Adrenal gland (tissue), 5 donors: Measurements from ENCODE around the gene KRT80.

Experiments
- POLR2A ChIP-seq, 2 donors: fragments of 450-650 bp; IDR thresholded peaks; one replicate each; pipeline ENCODE4 v1.6.1; 2017; ENCODE audit warnings: antibody characterized with exemption in 2 of 2, mild to moderate bottlenecking in 2 of 2, moderate library complexity in 1 of 2
- TF ChIP-seq, protein P1 (sequence below), 6 experiments: fragments of 450-650 bp in 4 of 6; fragments of 200-600 bp in 2 of 6; sonication (generic) in 1 of 6; IDR thresholded peaks; 1 replicate in 5 of 6; 2 replicates in 1 of 6; pipeline versions ENCODE4 v1.5.1 to v1.8.0; 2016 to 2021; ENCODE audit warnings: antibody characterized with exemption in 6 of 6, mild to moderate bottlenecking in 2 of 6, moderate library complexity in 1 of 6
- donor health status: DM: no; HTN: no; CAD: no.

DNA sequence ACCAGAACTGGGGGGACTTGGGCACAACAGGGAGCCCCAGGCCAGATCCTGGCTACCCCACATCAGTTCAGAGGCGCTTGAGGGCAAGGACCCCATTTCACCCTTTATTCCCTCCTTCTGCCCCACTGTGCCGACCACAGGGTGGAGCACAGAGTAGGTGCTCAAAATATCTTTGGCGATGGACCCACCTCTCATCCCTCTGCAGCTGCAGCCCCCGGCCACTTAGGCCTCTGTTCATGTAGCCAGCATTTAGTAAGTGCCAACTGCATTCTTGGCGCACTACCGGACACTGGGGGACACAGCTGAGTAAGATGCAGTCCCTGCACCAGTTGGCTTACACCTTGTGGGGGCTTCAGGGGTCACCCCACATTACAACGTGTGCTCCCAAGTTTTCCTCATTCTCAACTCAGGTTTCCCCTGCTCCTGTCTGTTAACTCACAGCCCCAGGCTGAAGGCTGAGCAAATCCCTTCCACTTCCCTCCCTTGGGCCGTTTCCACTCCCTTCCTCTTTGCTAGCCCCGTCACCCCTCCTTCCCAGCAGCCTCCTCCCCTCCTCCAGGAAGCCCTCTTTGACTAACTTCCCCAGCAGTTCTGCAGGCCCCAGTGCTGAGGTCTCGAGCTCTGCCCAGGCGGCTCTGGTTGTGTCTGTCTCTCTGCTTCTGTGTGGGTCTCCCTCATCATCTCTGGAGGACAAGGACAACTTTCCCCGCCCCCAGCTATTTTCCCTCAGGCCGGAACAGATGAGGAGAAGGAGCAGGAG, 26.5 kb downstream of the KRT80 start:
- TF ChIP-seq, protein P1, sequence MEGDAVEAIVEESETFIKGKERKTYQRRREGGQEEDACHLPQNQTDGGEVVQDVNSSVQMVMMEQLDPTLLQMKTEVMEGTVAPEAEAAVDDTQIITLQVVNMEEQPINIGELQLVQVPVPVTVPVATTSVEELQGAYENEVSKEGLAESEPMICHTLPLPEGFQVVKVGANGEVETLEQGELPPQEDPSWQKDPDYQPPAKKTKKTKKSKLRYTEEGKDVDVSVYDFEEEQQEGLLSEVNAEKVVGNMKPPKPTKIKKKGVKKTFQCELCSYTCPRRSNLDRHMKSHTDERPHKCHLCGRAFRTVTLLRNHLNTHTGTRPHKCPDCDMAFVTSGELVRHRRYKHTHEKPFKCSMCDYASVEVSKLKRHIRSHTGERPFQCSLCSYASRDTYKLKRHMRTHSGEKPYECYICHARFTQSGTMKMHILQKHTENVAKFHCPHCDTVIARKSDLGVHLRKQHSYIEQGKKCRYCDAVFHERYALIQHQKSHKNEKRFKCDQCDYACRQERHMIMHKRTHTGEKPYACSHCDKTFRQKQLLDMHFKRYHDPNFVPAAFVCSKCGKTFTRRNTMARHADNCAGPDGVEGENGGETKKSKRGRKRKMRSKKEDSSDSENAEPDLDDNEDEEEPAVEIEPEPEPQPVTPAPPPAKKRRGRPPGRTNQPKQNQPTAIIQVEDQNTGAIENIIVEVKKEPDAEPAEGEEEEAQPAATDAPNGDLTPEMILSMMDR (IDR thresholded peaks at IDR 0.05) = no peak
- no peak for TF ChIP-seq POLR2A (IDR thresholded peaks at IDR 0.05)
